ENCODE data around the gene MATN4.
A peak's percentile ranks its signal among the peaks of the same experiment; 100 is the strongest.

Gene MATN4

DNA sequence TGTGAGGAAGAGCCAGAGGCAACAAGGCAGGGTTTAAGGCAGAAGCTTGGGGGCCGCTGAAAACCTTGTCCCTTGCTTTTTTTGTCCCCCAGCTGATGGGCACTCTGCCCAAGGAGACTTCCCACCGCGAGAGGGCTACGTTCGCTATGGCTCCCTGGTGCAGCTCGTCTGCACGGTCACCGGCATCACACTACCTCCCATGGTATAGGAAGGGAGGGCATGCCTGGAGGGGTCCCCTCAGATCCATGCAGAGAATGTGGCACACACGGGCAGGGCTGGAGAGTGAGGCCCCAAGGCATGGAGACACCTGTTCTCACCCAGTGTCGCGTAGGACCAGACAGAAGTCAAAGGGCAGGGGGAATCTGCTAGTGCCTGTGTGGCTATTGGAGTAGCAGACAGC, 5.8 kb upstream of the MATN4 start:
- DNase-seq (ENCODE audit: low read depth) = no peak

DNA sequence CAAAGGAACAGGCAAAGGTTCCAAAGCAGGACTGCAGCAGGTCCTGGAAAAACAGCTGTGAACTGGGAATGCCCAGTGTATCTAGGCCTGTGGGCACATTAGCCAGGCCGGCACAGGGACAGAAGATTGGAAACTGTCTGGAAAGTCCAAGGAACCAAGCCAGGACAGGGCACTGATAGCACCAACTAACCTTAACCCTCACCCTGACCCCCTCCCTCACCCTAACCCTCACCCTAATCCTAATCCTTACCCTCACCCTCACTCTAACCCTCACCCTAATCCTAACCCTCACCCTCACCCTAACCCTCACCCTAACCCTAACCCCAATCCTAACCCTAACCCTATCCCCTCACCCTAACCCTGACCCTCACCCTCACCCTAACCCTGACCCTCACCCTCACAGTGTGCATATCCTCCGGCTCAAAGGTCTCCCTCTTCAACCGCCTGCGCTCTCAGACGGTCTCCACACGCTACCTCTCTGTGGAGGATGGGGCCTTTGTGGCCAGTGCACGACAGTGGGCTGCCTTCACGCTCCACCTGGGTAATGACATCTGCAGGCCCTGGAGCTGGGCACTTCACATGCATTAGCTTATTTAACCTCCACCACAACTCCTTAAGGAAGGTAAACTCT, 5.1 kb upstream of the MATN4 start:
- DNase-seq (ENCODE audit: low read depth) = no peak

DNA sequence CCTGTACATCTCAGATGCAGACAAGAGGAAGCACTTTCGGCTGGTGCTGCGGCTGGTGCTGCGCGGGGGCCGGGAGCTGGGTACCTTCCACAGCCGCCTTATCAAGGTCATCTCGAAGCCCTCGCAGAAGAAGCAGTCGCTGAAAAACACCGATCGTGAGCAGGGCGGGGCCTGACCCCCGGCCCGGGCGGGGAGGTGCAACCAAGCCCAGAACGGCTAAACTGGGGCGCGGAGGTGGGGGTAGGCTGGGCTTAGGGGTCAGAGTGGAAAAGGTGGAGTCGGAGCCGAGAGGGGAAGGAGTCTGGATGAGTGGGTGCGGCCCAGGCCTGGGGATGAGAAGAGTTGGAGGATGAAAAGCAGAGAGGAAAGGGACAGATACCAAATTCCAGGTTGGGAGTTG, 4.1 kb upstream of the MATN4 start:
- no peak for DNase-seq (ENCODE audit: low read depth)

DNA sequence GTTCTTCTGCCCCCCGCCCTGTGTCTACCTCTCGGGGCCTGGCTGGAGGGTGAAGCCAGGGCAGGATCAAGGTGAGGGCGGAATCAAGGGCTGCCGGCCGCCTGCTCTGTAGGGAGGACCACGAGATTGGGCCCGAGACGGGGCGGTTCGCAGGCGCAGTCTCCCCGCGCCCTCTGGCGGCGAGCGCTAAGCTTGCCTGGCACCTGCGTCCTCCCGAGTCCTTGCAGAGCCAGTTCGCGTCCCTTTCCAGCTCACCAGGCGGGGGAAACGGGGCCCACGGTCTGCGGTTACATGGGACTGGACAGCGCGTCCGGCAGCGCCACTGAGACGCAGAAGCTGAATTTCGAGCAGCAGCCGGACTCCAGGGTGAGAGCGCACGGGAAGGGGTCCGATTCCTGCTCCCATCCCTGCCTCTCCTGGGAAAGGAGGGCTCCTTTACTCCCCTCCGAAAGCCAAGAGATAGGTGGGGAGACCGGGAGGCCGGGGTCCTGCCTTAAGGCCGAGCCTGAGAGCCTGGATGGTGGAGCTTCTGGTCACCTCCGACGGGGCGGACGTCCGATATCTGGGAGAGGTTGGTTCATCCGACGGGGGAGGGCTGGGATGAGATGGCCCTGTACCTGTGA, 3.6 kb upstream of the MATN4 start:
- peak; percentile 47 for DNase-seq (ENCODE audit: low read depth)

DNA sequence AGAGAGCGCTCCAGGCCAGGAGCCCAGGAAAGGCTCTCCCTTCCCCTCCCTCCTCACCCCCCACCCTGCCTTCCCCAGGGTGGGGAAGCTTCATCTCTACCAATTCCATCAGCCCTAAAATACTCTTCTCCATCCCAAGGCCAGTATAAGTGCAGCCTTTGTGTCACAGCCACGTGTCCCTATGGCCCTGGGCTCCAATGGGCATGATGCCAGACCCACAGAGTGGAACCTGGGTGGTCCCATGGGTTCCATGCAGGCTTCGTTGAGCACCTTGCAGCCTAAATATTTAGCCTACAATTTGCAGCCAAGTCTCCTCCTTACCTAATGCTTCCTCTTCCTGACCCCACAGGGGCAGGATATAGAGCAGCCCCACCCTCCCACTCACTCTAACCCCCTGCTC, 976 bp upstream of the MATN4 start:
- no peak for DNase-seq (ENCODE audit: low read depth)

DNA sequence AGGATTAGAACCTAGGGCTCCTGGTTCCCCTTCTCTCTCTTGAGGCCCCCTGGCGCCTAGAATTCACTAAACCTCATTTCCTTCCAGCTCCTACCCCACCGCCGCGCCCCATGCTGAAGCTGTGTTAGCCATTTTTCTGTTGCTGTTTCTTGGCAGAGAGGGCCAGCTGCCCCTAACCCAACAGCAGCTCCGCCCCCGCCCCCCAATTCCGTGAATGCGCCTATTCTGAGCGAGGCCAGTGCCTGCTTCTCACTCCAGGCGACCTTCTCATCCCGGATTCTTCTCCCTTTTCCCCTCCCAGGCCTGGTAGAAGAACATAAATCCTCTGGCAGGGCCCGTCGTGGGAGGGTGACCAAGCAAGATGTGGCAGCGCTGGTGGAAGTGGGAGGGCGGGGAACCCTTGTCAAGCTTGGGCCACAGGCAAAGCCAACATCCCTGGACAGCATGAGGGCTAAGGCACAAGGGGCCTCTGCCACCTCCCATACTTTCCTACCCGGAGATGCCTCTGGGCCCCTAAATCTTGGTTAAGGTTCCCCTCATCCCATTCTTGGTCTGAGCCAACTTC, 941 bp downstream of the MATN4 start:
- no peak for DNase-seq (ENCODE audit: low read depth)

DNA sequence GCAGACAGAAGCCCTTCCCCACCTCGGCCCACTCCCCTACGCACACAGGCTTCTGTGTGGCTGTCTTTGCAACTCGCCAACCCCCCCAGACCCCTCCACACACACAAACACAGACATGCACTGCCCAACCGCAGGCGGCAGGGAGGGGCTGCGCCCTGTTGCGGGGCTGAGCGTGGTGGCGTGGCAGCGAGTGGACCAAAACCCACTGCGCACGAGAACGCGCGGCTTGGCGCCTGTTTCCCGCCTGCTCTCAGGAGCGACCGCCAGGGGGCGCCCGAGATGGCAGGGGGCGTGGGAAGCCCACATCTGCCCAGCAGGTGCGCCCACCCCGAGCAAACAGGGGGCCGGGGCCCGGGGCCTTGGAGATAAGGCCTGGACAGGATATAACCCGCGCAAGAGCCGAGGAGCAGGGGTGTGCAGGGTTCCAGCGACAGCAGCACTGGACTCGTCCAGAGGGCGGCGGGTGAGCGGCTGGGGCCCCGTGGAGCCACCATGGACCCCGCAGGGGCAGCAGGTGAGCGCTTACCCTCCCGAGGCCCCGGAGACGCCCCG, 1.6 kb downstream of the MATN4 start, which contains the start of gene RBPJL:
RBPJL (plus strand) TSS at position 410 of the 552 bp plus-strand sequence; CDS start at position 493, 83 bp downstream.
- DNase-seq (ENCODE audit: low read depth) = peak; percentile 15

- no peak for DNase-seq (ENCODE audit: low read depth)
Measured at GRCh38 chr20:45305262-45305661, 2.8 kb downstream of the MATN4 start.

- no peak for DNase-seq (ENCODE audit: low read depth)
Measured at GRCh38 chr20:45304464-45304999, 3.6 kb downstream of the MATN4 start.

GRCh38 chr20:45303586-45304463, 4.3 kb downstream of the MATN4 start:
- no peak for DNase-seq (ENCODE audit: low read depth)

DNA sequence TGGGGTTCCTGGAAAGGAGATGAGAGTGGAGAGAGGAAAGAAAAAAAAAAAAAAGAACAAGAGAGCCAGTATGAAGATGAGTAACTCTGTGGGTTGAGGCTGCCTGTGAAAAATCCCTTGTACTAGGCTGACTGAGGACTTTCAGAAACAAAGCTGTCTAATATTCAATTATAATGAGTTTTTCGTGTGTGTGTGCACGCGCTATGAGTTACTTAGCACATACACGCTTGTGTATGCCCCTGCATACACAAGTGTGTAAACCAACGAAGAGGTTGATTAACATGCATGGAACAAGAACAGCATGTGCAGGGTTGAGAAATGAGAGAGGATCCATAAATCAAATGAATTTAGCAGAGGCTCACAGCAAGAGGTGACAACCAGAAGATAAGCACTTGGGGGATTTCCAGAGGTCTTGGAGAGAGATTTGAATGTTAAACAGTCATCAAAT, 6.3 kb downstream of the MATN4 start:
- DNase-seq (ENCODE audit: low read depth) = no peak

- no peak for DNase-seq (ENCODE audit: low read depth)
Measured at GRCh38 chr20:45300961-45301360, 7.1 kb downstream of the MATN4 start.

DNA sequence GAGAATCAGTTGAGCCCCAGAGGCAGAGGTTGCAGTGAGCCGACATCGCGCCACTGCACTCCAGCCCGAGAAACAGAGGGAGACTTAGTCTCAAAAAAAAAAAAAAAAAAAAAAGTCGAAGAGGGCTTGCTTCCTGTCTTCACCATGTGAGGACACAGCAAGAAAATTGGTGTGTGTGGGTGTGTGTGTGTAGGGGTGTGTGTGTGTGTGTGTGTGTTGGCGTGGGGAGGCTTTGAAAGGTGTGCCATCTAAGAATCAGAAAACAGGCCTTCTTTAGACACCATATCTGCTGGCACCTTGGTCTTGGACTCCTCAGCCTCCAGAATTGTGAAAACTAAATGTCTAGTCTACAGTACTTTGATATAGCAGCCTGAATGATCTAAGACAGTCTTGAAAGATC, 8.3 kb downstream of the MATN4 start:
- DNase-seq (ENCODE audit: low read depth) = no peak

DNA sequence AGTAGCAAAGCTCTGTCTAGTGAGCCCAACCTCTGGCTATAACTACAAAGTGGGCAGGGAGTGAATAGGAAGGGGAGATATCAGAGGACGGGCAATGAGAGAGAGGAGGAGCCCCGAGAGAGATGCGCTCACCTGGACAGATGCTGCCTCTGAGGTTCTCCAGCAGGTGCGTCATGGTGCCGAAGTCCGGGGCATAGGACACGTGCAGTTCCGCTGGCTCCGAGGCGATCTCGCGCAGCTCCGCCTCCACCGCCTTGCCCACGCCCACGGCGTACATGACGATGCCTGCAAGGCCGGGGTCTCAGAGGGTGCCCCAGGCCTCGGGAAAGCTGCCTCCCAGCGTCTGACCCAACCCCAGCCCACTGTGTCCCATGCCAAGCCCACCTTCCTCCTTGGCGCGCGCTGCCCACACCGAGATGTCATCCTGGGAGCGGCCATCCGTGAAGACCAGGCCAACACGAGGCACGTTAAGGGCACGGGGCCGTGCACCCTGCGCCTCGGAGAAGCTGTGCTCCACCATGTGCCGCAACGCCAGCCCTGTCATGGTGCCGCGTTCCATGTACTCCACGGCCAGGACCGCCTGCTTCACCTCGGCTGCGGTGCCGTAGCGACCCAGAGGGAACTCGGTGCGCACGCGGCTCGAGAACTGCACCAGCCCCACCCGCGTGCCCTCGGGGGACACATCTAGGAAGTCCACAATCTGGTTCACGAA, 10.2 kb downstream of the MATN4 start:
- DNase-seq (ENCODE audit: low read depth) = no peak

DNA sequence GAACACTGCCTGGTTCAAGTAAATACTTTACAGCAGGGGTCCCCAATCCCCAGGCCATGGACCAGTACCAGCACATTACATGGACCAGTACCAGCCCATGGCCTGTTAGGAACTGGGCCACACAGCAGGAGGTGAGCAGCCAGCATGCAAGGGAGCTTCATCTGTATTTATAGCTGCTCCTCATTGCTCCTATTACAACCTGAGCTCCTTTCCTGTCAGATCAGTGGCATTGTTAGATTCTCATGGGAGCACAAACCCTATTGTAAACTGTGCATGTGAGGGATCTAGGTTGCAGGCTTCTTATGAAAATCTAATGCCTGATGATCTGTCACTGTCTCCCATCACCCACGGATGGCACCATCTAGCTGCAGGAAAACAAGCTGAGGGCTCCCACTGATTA, 13.4 kb downstream of the MATN4 start:
- DNase-seq (ENCODE audit: low read depth) = no peak

- DNase-seq (ENCODE audit: low read depth) = no peak
Measured at GRCh38 chr20:45294003-45294368, 14.1 kb downstream of the MATN4 start.

DNA sequence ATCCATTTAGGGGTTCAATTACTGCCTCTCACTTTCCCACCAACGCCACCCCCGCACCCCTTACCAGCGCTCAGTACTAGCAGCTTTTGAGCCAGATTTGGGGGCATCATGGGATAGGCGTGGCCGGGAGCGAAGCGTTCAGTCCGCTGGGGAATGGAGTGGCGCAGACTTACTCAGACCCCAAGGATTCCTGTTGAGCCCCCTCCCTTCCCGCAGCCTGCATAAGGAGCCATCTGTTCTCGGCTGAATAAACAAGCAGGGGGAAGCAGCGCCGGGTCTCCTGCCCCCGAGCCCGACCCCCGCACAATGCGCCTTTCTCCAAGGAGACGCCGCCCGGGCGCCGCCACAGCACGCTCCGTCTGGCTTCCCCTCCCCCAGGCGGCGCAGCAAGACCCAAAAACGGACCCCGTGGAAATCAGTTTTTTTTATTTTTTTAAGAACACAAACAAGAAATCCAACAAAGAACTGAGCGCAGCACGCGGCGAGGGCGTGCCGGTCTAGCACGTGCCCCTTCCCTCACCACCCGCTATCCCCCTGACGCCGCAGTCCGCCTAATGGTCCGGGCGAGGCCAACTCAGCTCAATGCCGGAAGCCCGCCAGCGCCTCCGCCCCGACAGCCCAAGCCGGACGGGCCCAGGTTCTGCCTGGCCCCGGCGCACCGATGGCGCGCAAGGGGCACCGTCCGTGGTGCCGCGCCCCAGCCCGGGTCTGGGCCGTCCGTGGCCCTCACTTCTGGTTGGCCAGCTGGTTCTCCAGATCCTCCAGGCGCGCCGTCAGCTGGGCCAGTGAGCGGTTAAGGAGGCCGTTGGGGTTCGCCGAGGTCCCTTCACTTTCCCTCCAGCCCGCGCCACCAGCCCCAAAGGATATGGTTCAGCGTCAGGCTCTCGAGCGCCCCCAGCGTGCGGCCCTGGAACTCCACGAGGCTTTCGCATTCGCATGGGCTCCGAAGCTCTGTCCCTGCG, 14.8 kb downstream of the MATN4 start:
- DNase-seq (ENCODE audit: low read depth) = peak; percentile 71

GRCh38 chr20:45292343-45292742, 15.8 kb downstream of the MATN4 start:
- DNase-seq (ENCODE audit: low read depth) = no peak

GRCh38 chr20:45291526-45291925, 16.6 kb downstream of the MATN4 start:
- no peak for DNase-seq (ENCODE audit: low read depth)

DNA sequence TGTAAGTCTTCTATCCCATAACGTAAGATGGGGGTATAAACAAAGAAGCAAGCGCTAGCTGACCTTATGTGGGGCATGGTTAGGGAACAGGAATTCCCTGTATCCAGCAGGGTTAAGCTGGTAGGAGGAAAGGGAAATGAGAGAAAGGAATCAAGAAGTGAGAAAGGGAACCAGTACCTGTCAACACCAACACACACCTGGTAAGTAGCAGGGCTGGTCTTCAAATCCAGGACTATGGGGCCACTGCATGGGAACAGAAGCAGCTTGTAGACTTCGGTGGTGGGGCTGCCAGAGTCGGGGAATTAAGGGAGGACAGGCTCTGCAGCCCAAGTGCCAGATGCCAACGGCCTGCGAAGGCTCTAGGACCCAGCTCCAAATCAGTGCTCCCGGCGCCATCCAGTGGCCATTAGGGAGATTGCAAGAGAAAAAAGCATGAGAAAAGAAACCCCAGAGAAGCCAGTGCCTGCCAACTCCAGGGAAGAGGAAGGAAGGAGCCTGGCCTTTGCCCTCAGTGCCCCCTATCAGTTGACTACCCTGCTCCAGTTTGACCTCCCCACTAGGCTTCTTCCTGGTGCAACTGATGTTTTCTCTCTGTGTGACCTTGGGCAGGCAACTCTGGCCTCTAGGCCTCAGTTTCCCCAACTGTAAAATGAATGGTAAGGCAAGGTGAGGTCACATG, 17.3 kb downstream of the MATN4 start:
- DNase-seq (ENCODE audit: low read depth) = peak; percentile 40
